ENCODE measurements around the gene F11R. TPM values are rescaled to one million over a fixed set of nuclear protein-coding genes. Genes with fewer than 3 reads are reported as not detected.

The F11R gene
- total RNA-seq, 1 donor from 2014 or later, result 178 TPM

DNA sequence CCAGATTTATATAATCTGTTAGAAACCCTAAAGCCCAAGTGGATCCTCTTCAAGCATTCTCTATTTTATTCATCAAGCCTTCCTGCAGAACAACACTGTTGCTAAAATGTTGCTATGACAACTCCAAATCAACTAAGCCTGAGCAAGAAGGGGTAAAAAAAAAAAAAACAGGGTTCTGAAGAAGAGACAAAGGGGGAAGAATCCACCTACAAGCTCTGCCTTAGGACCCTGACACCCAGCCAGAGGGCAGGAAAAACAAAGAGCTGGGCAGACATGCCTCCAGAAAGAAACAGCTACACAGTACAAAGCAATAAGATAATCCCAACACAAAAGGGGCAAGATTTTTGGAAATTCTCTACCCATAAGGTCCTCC, 23.6 kb upstream of the F11R start:
- TF ChIP-seq, protein P1, sequence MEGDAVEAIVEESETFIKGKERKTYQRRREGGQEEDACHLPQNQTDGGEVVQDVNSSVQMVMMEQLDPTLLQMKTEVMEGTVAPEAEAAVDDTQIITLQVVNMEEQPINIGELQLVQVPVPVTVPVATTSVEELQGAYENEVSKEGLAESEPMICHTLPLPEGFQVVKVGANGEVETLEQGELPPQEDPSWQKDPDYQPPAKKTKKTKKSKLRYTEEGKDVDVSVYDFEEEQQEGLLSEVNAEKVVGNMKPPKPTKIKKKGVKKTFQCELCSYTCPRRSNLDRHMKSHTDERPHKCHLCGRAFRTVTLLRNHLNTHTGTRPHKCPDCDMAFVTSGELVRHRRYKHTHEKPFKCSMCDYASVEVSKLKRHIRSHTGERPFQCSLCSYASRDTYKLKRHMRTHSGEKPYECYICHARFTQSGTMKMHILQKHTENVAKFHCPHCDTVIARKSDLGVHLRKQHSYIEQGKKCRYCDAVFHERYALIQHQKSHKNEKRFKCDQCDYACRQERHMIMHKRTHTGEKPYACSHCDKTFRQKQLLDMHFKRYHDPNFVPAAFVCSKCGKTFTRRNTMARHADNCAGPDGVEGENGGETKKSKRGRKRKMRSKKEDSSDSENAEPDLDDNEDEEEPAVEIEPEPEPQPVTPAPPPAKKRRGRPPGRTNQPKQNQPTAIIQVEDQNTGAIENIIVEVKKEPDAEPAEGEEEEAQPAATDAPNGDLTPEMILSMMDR (IDR thresholded peaks at IDR 0.05), result no peak
- TF ChIP-seq POLR2A (IDR thresholded peaks at IDR 0.05) (no peak), POLR2AphosphoS5 (IDR thresholded peaks at IDR 0.05; ENCODE audit: insufficient read depth in 1 of 2, low read depth in 1 of 2) (no peak)
- Histone ChIP-seq H3K27me3 (no peaks in the 10 kb centered on the region), H3K4me1 (peaks cover 23% of the 10 kb centered on the region), H3K36me3 (peaks cover 0 to 37% of the 10 kb centered on the region in 2 donors), H3K4me3 (peak overlapping the region; percentile 66 to 79), H3K27ac (peak overlapping the region; percentile 95), H3K9me3 (no peaks in the 10 kb centered on the region)
- DNase-seq (ENCODE audit: extremely low spot score in 2 of 2), result no peak
- intact Hi-C loops (cut with DNase I), result no loop called here

DNA sequence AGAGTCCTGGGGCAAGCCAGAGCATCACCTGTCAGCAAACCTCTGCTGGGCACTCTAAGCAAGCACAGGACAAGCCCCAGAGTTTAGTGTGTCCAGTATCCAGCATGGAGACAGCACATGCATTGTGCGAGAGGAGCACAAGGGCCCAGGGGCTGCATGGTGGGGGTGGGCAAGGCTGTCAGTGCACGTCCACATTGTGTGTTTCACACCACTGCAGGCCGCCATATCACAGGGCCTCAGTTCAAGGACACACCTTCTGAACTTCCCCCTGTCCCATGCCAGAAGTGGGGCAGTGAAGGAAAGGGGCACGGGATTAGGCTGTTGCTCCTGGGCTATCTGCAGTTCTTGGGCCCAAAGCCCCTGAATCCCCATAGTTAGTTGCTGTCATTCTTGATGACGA, 18.6 kb upstream of the F11R start:
- Histone ChIP-seq H3K27me3 (no peaks in the 10 kb centered on the region), H3K27ac (no peak overlapping the region), H3K4me3 (no peak overlapping the region), H3K36me3 (peaks cover 0 to 41% of the 10 kb centered on the region in 2 donors), H3K9me3 (no peaks in the 10 kb centered on the region), H3K4me1 (peaks cover 38% of the 10 kb centered on the region)
- no peak for TF ChIP-seq POLR2AphosphoS5 (IDR thresholded peaks at IDR 0.05; ENCODE audit: insufficient read depth in 1 of 2, low read depth in 1 of 2)
- TF ChIP-seq POLR2A (IDR thresholded peaks at IDR 0.05), result no peak
- TF ChIP-seq, protein P1 (IDR thresholded peaks at IDR 0.05), result no peak
- DNase-seq (ENCODE audit: extremely low spot score in 2 of 2), result no peak
- intact Hi-C loops (cut with DNase I), result no loop called here

DNA sequence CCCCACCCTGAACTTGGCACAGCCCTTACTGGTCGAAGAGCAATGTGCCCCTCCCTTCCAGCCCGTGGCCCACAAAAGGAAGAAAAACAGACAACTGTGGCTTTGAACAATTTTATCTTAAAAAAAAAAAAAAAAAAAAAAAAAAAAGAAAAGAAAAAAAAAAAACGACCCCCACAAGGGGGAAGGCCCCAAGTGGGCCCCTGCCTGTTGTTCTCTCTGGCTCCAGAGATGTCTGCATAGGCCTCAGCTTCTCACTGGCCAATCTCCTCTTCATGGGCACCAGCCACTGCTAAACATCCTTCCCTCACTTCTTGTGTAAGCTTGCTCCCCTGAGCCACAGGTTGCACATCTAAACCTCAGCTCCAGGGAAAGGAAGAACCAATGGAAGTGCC, 18.2 kb upstream of the F11R start:
- intact Hi-C loops (cut with DNase I), result no loop called here
- Histone ChIP-seq H3K9me3 (no peaks in the 10 kb centered on the region), H3K4me3 (peak overlapping the region; percentile 47 to 50), H3K4me1 (peaks cover 34% of the 10 kb centered on the region), H3K27ac (peak overlapping the region; percentile 76), H3K27me3 (no peaks in the 10 kb centered on the region), H3K36me3 (peaks cover 0 to 41% of the 10 kb centered on the region in 2 donors)
- TF ChIP-seq POLR2A (IDR thresholded peaks at IDR 0.05), result no peak
- TF ChIP-seq, protein P1 (IDR thresholded peaks at IDR 0.05), result no peak
- no peak for TF ChIP-seq POLR2AphosphoS5 (IDR thresholded peaks at IDR 0.05; ENCODE audit: insufficient read depth in 1 of 2, low read depth in 1 of 2)
- DNase-seq (ENCODE audit: extremely low spot score in 2 of 2), result no peak

- TF ChIP-seq POLR2AphosphoS5 (IDR thresholded peaks at IDR 0.05; ENCODE audit: insufficient read depth in 1 of 2, low read depth in 1 of 2), result peak in 1 of 2 donors; percentile 54
- TF ChIP-seq, protein P1 (IDR thresholded peaks at IDR 0.05), result no peak
- Histone ChIP-seq H3K27me3 (no peaks in the 10 kb centered on the region), H3K36me3 (peaks cover 0 to 41% of the 10 kb centered on the region in 2 donors), H3K27ac (peak within 1 kb of the TSS; percentile 76), H3K4me1 (peaks cover 29% of the 10 kb centered on the region), H3K4me3 (peak within 1 kb of the TSS; percentile 47 to 50), H3K9me3 (no peaks in the 10 kb centered on the region)
- no peak for DNase-seq (ENCODE audit: extremely low spot score in 2 of 2)
- intact Hi-C loops (cut with DNase I), result no loop called here
Measured at GRCh38 chr1:161038523-161039153, 17.7 kb upstream of the F11R start, which contains the start of gene TSTD1. Gene TSTD1 (minus strand): TSS chr1:161038964. CDS start chr1:161038889, 75 bp downstream.
